ENCODE measurements around the gene SMG6.
A peak's percentile ranks its signal among the peaks of the same experiment; 100 is the strongest.
"Not testable (repeated sequence)": the region's sequence is repeated elsewhere in the genome, so short reads cannot be mapped to it uniquely, and the experiment has no call there.

Gene SMG6

DNA sequence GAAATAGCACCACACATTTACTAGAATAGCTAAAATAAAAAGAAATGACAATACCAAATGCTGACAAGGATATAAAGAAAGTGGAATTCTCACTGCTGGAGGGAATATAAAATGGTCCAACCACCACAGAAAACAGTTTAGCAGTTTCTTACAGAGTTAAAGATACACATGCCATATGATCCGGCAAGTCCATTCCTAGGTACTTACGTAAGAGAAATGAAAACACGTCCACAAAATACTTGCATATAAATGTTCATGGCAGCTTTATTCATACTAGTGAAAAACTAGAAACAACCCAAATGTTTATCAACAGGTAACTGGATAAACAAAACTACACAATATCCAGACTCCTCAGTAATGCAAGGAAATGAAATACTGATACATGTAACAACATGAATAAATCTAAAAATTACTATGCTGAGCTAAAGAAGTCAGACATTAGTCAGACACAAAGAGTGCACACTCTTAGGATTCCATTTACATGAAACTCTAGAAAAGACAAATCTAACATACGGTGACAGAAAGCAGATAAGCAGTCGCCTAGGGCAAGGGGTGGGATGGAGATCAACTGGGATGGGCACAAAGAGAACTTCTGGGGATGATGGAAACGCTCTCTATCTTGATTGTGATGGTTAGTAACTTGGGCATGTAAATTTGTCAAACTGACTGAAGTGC lies 76.4 kb downstream of the SMG6 start:
- no peak for DNase-seq

DNA sequence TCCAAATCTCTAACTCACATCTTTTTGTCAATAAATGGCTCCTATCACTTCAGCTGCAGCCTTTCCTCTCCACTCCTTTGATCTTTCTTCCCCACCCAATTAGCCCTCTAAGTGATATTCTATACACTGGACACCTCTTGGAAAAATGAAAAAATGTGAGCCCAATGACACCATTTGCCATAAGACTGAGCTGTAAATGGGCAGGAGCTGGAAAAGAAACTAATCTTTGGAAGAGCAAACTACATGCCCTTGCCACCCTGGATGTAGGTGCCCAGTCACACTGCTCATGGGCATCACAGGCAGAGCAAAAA lies 80.0 kb downstream of the SMG6 start:
- no peak for DNase-seq

DNA sequence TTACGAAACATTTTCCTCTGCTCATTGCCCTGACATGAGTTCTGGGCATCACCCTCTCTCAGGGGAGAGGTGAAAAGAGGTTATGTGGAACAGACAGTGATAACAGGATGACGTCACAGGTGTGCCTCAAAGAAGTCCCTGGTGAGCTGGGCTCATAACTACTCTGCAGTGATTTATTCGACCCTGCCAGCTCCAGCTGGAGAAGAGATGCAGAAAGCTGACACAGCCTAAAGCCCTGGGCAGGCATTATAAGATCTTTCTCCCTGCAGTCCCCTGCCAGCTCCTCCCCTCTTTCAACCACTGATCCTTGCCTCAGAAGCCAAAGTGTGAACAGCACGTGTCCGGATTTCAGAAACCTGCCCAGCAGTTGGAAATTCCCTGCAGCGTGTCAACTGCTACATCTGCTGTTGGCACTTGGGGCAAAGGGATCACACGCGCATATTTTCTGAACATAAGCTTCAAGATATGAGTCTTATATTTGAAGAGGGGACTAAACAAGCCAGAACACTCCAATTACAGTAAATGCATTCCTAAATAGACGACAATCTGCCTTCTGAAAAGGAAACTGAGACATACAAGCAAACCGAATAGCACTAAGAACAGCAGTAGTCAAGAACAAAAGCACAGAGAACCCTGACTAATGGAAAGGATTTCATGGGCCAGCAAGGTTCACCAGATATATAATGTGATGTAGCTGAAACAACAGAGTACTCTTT lies 80.5 kb downstream of the SMG6 start:
- peak; percentile 85 for DNase-seq

DNA sequence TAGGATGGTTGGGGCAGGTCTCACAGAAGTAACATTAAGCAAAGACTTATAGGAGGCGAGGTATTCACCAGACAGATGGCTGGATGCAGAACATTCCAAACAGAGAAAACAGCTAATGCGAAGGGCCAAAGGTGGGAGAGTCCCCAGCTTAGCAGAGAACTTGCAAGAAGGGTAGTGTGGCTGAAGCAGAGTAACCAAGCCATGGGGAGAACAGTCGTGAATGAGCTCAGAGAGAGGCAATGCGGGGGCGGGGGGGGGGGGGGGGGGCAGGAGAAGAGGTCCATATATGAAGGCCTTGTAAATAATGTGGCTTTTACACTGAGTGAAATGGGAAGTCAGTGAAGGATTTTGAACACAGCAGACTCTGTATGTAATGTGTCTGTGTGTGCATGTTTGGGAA lies 81.3 kb downstream of the SMG6 start:
- no peak for DNase-seq

DNA sequence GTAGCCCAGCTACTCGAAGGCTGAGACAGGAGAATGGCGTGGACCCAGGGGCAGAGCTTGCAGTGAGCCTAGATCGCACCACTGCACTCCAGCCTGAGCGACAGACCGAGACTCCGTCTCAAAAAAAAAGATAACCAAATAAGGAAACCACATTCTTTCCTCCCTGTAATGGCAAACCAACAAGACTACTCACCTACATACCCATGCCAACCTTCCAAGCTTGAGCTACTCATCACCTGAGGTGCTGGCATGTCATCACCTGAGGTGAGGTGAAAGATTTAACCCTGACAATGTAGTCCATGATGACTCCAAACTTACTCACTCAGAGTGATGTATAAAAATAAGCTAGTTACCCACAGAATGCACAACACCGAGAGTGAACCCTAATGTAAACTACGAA lies 85.2 kb downstream of the SMG6 start:
- DNase-seq, result no peak

DNA sequence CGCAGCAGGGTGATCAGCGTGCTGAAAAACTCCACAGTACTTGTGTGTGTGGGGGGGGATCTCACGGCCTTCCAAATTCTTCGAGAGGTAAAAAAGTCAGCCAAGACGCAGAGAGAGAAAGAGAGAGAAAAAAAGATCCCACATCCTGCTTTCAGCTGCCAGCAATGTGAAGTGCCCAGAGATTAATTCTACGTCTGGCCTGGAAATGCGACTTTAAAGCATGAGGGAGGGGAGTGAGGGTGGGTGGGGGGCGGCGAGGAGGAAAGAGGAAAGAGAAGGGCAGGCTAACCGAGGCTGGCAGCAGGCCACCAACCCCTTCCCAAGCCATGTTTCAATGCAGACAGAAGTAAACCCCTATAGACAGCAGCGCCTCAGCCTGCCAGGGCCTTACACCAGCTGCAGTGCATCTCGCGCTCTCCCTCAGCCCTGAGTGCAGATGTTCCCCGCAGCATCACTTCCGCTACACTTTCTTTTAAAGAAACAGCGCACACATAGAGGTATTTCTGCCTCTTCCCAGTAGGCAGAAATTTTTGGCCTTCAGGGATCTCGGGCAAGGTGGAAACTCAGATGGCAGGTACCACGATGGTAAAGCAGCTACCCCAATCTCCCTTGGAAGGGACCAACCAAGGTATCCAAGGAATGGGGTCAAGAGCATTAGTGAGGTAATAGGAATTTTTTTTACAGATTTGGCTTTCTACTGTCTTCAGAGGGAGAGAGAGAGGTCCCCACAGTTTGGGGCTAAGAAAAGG lies 87.8 kb downstream of the SMG6 start:
- DNase-seq, result peak; percentile 75

DNA sequence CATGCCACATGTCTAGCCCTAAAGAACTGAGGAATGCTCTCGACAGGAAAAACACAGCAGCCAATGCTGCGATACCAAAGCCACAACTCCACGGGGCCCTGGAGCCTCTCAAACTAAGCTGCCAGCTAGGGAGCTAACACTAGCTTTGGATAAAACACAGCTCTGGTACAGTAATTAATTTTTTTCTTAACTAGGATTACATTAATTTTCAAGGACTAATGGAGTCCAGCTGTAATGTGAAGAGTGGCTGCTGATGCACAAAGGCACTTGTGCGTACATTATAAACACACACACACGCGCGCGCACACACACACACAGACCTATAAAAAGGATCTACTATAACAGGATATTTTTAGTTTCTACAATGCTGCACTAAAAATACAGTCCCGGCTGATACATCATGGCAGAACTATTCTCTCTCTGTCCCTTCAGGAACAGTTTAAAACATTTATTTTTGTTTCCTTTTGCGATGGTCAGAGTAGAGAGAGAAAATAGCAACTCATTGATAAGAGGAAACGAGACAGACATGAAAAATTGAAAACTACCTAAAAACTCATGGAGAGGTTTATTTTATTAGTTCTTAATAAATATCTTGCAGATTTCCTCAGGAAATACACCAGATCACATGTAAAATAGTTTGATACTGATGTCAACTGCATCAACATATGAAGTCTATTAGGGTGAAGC lies 88.5 kb downstream of the SMG6 start:
- no peak for DNase-seq

DNA sequence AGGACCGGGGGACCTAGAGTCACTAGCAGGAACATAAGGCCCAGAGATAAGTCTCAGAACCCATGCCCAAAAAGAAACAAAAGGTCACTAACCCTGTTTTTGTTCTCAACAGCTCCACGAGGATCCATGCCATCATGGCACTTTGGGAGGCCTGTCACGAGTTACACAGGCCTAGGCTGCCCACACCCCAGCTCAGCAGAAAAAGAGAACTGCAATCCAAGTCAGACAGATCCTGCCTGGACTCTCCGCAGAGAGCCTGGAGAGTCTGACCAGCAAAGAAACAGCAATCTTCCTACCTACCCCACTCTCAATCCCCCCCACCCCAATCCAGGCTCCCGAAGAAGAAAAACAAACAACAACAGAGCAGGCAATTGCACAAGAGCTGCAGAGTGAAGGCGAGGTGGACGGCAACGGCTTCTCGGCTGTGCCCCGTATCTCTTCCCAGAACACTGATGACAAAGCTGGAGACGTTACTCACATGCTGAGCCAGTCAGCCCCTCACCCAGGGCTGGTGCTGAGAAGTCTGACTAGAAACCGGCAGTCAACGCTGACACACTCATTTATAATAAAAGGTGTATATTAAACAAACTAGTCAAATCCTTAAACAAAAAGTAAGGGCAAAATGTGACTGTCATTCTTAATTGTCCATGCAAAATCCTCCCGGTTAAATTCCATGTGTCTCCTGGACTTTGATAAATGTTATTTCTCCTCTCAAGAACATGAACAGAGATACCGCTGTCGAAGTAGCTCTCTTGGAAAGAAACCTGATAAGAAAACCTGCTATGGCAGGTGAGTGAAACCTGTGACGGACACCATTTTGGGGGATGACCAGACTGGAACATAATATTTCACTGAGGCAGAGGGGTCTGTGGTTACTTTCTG lies 89.3 kb downstream of the SMG6 start:
- DNase-seq, result no peak

DNA sequence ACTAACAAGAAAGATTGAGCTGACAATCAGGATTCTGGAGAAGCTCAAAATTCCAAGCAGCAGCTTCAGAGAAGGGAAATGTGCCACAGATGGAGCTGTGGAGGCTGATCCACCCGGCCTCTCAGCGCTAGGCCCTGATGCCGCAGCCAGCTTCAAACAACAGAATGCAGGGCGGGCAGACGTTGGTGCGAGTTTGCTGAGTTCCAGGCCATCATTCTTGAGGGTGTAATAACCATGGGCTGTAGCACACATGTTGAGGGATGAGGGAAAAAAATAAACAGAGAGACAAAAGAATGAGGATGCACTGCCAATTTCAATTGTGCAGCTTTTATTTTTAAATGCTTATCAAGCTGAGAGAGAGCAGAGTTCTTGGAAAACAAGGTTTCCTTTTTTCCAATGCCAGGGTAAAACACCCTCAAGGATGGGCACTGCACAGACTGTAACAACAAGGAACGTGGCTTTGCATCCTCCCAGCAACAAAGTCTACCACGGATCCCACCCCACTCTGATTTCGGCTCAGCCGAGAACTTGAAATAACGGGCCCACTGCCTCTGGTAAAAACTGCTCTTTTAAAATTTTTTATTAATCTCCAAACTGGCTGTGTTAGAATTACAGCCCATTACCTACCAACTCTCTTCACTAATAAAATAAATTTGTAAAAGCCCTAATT lies 90.2 kb downstream of the SMG6 start:
- DNase-seq, result no peak

DNA sequence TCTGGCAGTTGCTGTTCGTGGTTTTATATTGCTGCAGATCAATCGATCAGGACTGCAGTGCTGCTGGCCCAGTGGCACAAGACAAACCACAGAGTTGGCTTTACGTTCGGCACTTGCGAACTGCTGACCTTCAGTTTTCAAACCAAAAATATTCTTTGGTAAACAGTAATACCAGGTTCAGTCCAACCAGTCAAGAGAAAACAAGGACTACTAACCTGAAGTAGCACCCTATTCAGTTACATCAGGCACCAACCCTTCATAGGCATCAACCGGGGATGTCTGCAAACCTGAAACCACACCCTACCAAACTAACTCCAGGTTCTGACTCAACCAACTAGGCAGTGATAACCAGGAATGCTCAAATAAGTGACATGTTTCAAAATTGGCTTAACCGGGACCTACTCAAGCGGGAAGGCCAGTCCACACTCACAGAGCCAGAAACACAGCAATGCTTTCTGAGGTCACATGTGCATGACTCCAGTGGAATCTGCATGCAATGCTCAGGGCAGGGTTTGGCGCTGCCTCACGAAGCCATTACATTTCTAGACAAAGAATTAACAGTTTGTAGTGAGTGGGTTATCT lies 91.1 kb downstream of the SMG6 start:
- DNase-seq, result no peak

DNA sequence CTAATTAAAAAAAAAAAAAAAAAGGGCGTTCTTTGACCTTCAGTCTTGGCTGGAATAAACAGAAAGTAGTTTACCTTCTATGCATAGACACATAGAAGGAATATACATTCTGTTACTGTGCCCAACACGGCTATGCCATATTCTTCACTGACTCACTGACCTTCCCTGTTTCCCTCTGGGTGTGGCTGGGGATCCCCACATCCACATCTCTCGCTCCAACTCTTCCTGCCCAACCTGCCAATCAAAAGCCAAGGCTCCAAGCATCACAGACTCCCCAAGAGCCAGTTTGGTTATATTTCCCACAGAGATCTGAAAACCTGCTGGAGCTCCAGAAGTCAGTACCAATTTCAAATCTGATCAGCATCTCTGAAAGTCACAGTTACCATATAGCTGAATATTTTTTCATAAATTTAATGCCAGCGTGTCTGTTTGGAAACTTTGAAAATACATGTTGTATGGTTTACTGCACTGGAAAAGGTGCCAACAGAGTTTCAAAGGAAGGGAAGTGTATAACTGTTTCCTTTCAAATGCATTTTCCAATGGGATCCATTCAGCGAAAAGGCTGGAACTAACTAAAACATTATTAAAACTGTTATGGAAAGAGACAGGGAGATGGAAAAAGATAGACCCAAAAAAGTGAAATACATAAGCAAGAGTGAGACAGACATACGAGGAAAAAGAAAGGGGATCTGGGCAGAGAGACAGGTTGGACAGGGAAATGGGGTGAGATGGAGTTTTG lies 91.8 kb downstream of the SMG6 start:
- no peak for DNase-seq

DNA sequence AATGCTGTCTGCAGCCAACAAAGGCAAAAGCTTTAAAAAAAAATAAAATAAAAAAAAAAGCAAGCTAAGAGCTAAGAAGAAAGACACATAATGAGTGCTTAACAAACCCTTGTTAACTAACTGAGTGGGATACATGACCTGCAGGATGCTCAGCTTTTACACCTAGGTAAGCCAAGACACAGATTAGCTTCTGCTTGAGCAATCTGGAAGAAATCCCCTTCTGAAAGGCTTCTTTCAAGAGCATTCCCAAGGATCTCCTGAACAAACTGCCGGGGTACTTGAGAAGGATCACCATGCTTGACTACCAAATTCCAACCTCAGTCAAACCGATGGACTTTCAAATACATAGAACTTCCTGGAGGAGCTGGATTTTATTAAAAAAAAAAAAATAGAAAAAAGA lies 92.9 kb downstream of the SMG6 start:
- no peak for DNase-seq

DNA sequence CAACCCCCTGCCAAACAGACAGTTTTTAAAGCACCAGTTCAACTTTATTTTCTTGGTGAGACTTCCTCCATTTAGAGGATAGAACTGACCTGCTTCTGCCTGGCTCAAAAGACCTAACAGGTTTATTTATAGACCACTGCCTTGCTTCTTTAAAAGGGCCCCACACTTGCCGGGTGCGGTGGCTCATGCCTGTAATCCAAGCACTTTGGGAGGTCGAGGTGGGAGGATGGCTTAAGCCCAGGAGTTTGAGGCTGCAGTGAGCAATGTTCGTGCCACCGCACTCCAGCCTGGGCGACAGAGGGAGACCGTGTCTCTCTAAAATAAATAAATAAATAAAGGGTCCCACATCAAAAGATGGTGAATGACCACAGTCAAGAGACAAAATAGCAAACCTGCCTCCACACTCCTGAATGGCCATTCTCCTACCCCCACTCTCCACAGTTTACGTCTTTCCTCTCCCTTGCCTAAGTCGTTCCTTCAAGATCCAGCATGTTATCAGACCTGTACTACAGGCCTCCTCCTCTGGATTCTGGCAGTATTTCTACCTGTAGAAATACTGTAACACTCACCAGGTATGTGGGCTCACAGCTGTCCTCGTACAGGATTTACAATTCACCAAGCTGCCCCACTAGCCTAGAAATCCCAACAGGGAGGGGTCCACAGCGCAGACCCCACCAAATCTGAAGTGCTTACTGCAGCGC lies 95.6 kb downstream of the SMG6 start:
- DNase-seq, result no peak

DNA sequence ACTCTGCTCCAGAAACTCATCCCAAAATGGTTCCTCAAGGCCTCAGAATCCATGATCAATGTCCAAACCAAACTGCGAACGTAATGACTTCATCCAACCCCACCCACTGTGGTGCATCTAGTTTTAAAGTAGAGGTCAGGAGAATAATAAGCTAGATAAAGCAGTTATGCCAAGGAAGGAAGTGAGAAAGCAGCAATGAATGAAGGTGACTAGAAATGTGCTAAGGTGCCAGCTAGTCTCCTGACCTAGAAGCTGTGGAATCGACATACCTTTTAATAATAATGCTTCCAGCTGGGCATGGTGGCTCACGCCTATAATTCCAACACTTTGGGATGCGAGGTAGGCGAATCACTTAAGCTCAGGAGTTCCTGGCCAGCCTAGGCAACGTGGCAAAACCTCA lies 99.2 kb downstream of the SMG6 start:
- DNase-seq, result no peak

DNA sequence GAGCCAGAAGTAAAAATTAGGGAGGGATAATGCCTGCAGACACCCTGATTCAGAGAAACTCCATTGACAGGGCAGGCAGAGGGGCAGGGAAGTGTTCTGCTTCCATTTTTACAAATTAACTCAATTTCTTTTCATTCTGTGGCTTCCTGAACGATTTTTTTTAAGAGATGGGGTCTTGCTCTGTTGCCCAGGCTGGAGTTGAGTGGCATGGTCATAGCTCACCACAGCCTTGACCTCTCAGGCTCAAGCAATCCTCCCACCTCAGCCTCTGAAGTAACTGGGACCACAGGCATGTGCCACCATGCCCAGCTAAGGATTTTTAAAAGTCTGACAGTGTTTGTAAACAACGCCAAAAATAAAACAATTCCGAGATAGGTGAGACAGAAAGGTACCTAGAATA lies 99.8 kb downstream of the SMG6 start:
- DNase-seq, result no peak

DNA sequence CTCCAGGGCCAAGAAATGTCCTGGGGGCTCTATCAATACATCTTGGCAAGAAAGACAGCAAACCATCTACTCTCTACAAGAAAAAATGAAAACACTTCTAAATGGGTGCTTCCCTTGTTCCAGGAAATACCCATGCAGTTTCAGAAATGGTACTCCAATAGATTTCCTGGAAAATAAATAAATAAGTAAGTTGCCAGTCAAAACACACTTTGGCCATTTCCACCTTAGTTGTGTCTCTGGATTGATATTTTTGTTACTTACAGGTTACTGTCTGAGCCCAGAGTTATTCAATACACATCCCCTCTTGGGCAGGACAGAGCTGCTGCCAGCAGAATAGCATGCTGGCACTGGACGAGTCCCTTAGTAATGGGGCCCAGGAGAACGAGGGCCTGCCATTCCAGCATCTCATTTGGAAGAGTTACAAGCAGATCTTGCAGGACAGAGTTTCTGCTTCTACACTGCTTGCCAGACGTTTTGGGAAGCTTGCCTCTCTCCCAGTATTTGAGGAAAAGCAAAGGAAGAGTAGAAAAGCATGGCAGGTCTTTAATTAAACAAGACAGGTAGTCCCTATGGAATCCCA lies 100.5 kb downstream of the SMG6 start:
- no peak for DNase-seq

DNA sequence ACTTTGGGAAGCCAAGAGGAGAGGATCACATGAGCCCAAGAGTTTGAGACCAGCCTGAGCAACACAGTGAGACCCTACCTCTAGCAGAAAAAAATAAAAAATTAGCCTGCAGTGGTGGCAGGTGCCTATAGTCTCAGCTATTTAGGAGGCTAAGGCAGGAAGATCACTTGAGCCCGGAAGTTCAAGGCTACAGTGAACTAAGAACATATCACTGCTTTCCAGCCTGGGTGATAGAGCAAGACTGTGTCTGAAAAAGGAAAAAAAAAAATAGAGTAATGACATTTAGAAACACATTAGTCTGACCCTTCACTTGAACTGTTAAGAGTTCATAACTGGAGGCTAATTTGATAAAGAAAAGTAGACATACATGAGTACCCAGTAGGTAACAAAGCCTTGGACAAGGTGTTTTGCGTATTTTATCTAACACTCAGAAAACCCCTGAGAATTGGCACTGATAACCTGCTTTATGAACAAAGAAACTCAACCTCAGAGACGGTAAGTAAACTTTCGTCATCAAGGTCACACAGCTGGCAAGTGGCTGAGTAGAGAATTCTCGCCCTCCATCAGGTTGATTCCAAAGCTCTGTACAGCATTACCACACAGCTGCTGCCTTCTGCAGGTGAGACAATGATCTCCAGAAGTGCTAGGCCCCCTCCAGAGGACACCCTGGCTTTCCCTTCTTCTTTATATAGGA lies 101.1 kb downstream of the SMG6 start:
- DNase-seq, result no peak

DNA sequence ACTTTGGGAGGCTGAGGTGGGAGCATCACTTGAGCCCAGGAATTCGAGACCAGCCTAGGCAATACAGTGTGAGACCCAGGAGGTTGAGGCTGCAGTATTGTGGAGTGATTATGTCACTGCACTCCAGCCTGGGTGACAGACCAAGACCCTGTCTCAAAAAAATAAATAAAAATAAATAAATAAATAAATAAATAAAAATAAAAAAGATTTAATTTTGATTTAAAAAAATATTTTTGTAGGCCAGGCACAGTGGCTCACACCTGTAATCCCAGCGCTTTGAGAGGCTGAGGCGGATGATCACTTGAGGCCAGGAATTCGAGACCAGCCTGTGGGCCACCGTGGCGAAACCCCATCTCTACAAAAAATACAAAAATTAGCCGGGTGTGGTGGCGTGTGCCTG lies 104.2 kb downstream of the SMG6 start:
- not testable (repeated sequence) for DNase-seq

DNA sequence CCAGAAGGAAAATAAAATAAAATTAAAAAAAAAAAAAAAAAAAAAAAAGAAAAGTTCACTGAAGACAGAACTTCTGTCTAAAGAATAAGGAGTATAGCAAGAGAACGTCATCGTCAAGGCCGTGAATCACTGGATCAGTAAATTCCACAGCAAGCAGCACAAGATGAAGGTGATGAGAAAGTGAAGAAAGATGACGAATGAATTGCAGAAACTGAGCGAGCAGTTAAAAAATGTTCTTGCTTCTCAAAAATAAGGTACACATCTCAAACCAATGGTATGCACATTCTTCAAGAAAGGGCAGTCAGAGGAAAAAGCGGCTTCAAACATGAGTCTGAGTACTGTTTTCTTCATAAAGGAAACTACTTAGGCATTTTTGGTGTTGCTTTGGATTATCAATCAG lies 104.7 kb downstream of the SMG6 start:
- DNase-seq, result no peak

Measured in activated CD4-positive, alpha-beta T cell treated with anti-CD3 and anti-CD28 coated beads, Interleukin-2, Interleukin-6, amounts not matched to agents 100 ng/mL and 50 ng/mL, durations not matched to agents 16 hours and 8 hours (primary cell).